A549 (cell line): Measurements from ENCODE around the gene KIAA1755. TPM values are rescaled to one million over a fixed set of nuclear protein-coding genes. Genes with fewer than 3 reads are reported as not detected.

Experiments used
- ATAC-seq, 2 experiments: fragments of 200-7000 bp in 1 of 2; fragments of >200 bp in 1 of 2; cut with Nextera tagmentation in 1 of 2; cut with Tn5 transposase in 1 of 2; 3 replicates each; pipeline versions ENCODE4 v1.8.0 to v1.9.1; 2018 to 2020; ENCODE audit warnings: mild to moderate bottlenecking in 1 of 2, moderate library complexity in 1 of 2
- CTCF ChIA-PET: fragments of 300-600 bp; sonication (Branson Sonifier 250); formaldehyde crosslinking; extraction: SDS; loops from one replicate; lab custom pipeline; 2021; ENCODE audit warnings: antibody characterized with exemption, inconsistent platforms; lab: Yijun Ruan, JAX
- POLR2A ChIA-PET: fragments of 350-600 bp; formaldehyde crosslinking; extraction: SDS; loops from one replicate; lab custom pipeline; 2021; ENCODE audit warnings: antibody characterized with exemption, inconsistent platforms; lab: Yijun Ruan, JAX
- DNase-seq, 2 experiments: peaks; one replicate each; pipeline versions ENCODE4 v3.0.0 to v3.0.0-alpha.2; 2011 to 2016; ENCODE audit warnings: low read depth in 1 of 2, low spot score in 1 of 2
- FAIRE-seq: peaks from 2 replicates; lab custom pipeline; 2011; peaks lifted over from hg19 to GRCh38; lab: Jason Lieb, UNC
- H3K27ac ChIP-seq, 2 experiments: fragments of >200 bp; sonication (Bioruptor Twin); formaldehyde crosslinking; 3 replicates each; pipeline ENCODE4 v1.5.1; 2016 to 2017
- H3K4me1 ChIP-seq: fragments of >200 bp; sonication (Bioruptor Twin); formaldehyde crosslinking; 3 replicates; pipeline ENCODE4 v1.6.1; 2016
- H3K4me2 ChIP-seq: fragments of >200 bp; sonication (Bioruptor Twin); formaldehyde crosslinking; 3 replicates; pipeline ENCODE4 v1.6.1; 2016
- H3K4me3 ChIP-seq: fragments of >200 bp; sonication (Bioruptor Twin); formaldehyde crosslinking; 3 replicates; pipeline ENCODE4 v1.5.1; 2016
- H3K9me3 ChIP-seq: fragments of >200 bp; sonication (Bioruptor Twin); formaldehyde crosslinking; 3 replicates; pipeline ENCODE4 v1.6.1; 2016
- CBX2 ChIP-seq: fragments of 200-600 bp; sonication (generic); IDR thresholded peaks from 2 replicates; pipeline ENCODE4 v1.6.1; 2016; ENCODE audit warnings: low read depth, mild to moderate bottlenecking, borderline replicate concordance
- CBX8 ChIP-seq: fragments of 200-600 bp; sonication (generic); IDR thresholded peaks from 2 replicates; pipeline ENCODE4 v1.6.1; 2016
- CEBPB ChIP-seq, 2 experiments: fragments of >200 bp in 1 of 2; sonication (Bioruptor Twin) in 1 of 2; formaldehyde crosslinking in 1 of 2; IDR thresholded peaks; 2 replicates each; pipeline ENCODE4 v1.6.1; 2012 to 2016
- CHD2 ChIP-seq: fragments of 150-350 bp; IDR thresholded peaks from 2 replicates; pipeline ENCODE4 v1.6.1; 2014; ENCODE audit warnings: low read length; ENCODE audit not compliant: partially characterized antibody
- CHD4 ChIP-seq: fragments of 200-600 bp; sonication (generic); IDR thresholded peaks from 2 replicates; pipeline ENCODE4 v1.6.1; 2016; ENCODE audit warnings: antibody characterized with exemption, mild to moderate bottlenecking, borderline replicate concordance
- ELK1 ChIP-seq: fragments of 150-350 bp; IDR thresholded peaks from 2 replicates; pipeline ENCODE4 v1.6.1; 2014; ENCODE audit warnings: low read depth, mild to moderate bottlenecking, low read length
- EP300 ChIP-seq, 2 experiments: fragments of >200 bp; sonication (Bioruptor Twin); formaldehyde crosslinking; IDR thresholded peaks; 2 replicates in 1 of 2; 3 replicates in 1 of 2; pipeline ENCODE4 v1.6.1; 2016 to 2017
- FOSB ChIP-seq: fragments of 250-450 bp; sonication (Bioruptor Pico); IDR thresholded peaks from 2 replicates; pipeline ENCODE4 v1.5.0; 2020; ENCODE audit warnings: mild to moderate bottlenecking, moderate library complexity
- FOXS1 ChIP-seq: fragments of 250-450 bp; sonication (Bioruptor Pico); IDR thresholded peaks from 2 replicates; pipeline ENCODE4 v1.5.0; 2020; ENCODE audit warnings: mild to moderate bottlenecking, moderate library complexity
- GATA3 ChIP-seq: IDR thresholded peaks from 2 replicates; pipeline ENCODE4 v1.6.1; 2012; ENCODE audit warnings: borderline replicate concordance
- HDAC2 ChIP-seq: fragments of 200-600 bp; sonication (generic); IDR thresholded peaks from 2 replicates; pipeline ENCODE4 v1.6.1; 2016
- HES2 ChIP-seq: fragments of >200 bp; sonication (Bioruptor Twin); formaldehyde crosslinking; IDR thresholded peaks from 2 replicates; pipeline ENCODE4 v1.6.1; 2016
- HMGXB4 ChIP-seq: fragments of 250-450 bp; sonication (Bioruptor Pico); IDR thresholded peaks from 2 replicates; pipeline ENCODE4 v1.5.0; 2021; ENCODE audit warnings: mild to moderate bottlenecking, moderate library complexity, borderline replicate concordance
- HOXA7 ChIP-seq: fragments of 250-450 bp; sonication (Bioruptor Pico); IDR thresholded peaks from 2 replicates; pipeline ENCODE4 v1.5.0; 2020; ENCODE audit warnings: mild to moderate bottlenecking, moderate library complexity
- HOXB13 ChIP-seq: fragments of 250-450 bp; sonication (Bioruptor Pico); IDR thresholded peaks from 2 replicates; pipeline ENCODE4 v1.5.0; 2020; ENCODE audit warnings: low read depth, mild to moderate bottlenecking, moderate library complexity
- HOXB5 ChIP-seq: fragments of 250-450 bp; sonication (Bioruptor Pico); IDR thresholded peaks from 2 replicates; pipeline ENCODE4 v1.5.0; 2020; ENCODE audit warnings: mild to moderate bottlenecking, moderate library complexity
- JUN ChIP-seq, 2 experiments: fragments of >200 bp; sonication (Bioruptor Twin); formaldehyde crosslinking; IDR thresholded peaks; 2 replicates in 1 of 2; 3 replicates in 1 of 2; pipeline ENCODE4 v1.6.1; 2016 to 2017
- JUNB ChIP-seq: fragments of >200 bp; sonication (Bioruptor Twin); formaldehyde crosslinking; IDR thresholded peaks from 2 replicates; pipeline ENCODE4 v1.6.1; 2016
- KDM1A ChIP-seq: fragments of 200-600 bp; sonication (generic); IDR thresholded peaks from 2 replicates; pipeline ENCODE4 v1.6.1; 2016; ENCODE audit warnings: low read depth, mild to moderate bottlenecking
- KDM5A ChIP-seq: fragments of 200-600 bp; sonication (generic); IDR thresholded peaks from 2 replicates; pipeline ENCODE4 v1.6.1; 2016; ENCODE audit warnings: antibody characterized with exemption, mild to moderate bottlenecking
- MAFK ChIP-seq: fragments of 450-650 bp; IDR thresholded peaks from 2 replicates; pipeline ENCODE4 v1.6.1; 2014; ENCODE audit not compliant: partially characterized antibody
- MYC ChIP-seq: IDR thresholded peaks from 2 replicates; pipeline ENCODE4 v1.6.1; 2012; ENCODE audit warnings: mild to moderate bottlenecking, inconsistent platforms, low read length, improper control_type of control experiment, borderline replicate concordance
- POLR2A ChIP-seq: IDR thresholded peaks from 2 replicates; pipeline ENCODE4 v1.6.1; 2012; ENCODE audit warnings: mild to moderate bottlenecking, low read length
- RAD21 ChIP-seq, 2 experiments: fragments of >200 bp in 1 of 2; sonication (Bioruptor Twin) in 1 of 2; formaldehyde crosslinking in 1 of 2; IDR thresholded peaks in 1 of 2; conservative IDR thresholded peaks in 1 of 2; 2 replicates in 1 of 2; 3 replicates in 1 of 2; pipeline ENCODE4 v1.6.1; 2012 to 2018; ENCODE audit warnings: inconsistent platforms in 1 of 2
- RARB ChIP-seq: fragments of 250-450 bp; sonication (Bioruptor Pico); IDR thresholded peaks from 2 replicates; pipeline ENCODE4 v1.8.0; 2021; ENCODE audit warnings: mild to moderate bottlenecking, moderate library complexity
- RCOR1 ChIP-seq: fragments of 150-350 bp; IDR thresholded peaks from 2 replicates; pipeline ENCODE4 v1.6.1; 2014; ENCODE audit warnings: antibody characterized with exemption, low read length, low read depth
- SMC3 ChIP-seq: fragments of >200 bp; sonication (Bioruptor Twin); formaldehyde crosslinking; IDR thresholded peaks from 3 replicates; pipeline ENCODE4 v1.6.1; 2018; ENCODE audit warnings: inconsistent platforms
- ZFP36 ChIP-seq: fragments of 450-650 bp; IDR thresholded peaks from 2 replicates; pipeline ENCODE4 v1.6.1; 2014; ENCODE audit warnings: borderline replicate concordance; ENCODE audit not compliant: partially characterized antibody
- ZNF302 ChIP-seq: fragments of 250-450 bp; sonication (Bioruptor Pico); IDR thresholded peaks from 2 replicates; pipeline ENCODE4 v1.9.0; 2021; ENCODE audit warnings: inconsistent platforms, mild to moderate bottlenecking, moderate library complexity
- WGBS: methylation state at CpG from one replicate; pipeline ENCODE4 v1.1.6; 2017; ENCODE audit errors: missing lambda C conversion rate; 5-methylcytosine and 5-hydroxymethylcytosine counted together
- polyA plus RNA-seq, 4 experiments: library from polyadenylated mRNA; depleted of rRNA in 3 of 4; stranded (reverse); fragments of >200 nt; fragmentation: RNase III in 1 of 4; extraction: RNeasy Plus Mini Kit Qiagen cat#74134 plus additional on column Dnase treatment in 1 of 4; gene quantifications; 2 replicates in 3 of 4; 3 replicates in 1 of 4; pipeline ENCODE4 v1.2.3, GENCODE V29; 2011 to 2017

Gene KIAA1755
- polyA plus RNA-seq, 2 of the 4 experiments (the other 2 are of a cell fraction), result 0.04 to 0.21 TPM

GRCh38 chr20:38169636-38170193, 90.8 kb downstream of the KIAA1755 start (continued):
- no peak for TF ChIP-seq ELK1

GRCh38 chr20:38168791-38169589, 91.5 kb downstream of the KIAA1755 start:
- Histone ChIP-seq H3K4me3 (no peak overlapping the region), H3K9me3 (no peaks in the 10 kb centered on the region)
- TF ChIP-seq HOXA7 (CRISPR knock-in tag) (0 out of 2 replicates have a peak, but pooled peaks have one; percentile 20), ZFP36 (peak; percentile 80), FOSB (CRISPR knock-in tag) (peak; percentile 57; the same call in 1 of the 2 replicates), HOXB13 (CRISPR knock-in tag) (peak; percentile 64), CBX8 (no peak), RCOR1 (no peak)
- TF ChIP-seq, all 56 proteins: peak for 4
- POLR2A ChIA-PET, result interaction anchor here (2.3 kb wide), 1 partner anchor 49 kb away, joined by 8 read pairs; no protein-coding TSS in a partner anchor
- ATAC-seq (no peak), DNase-seq (peak in 1 of 2 experiments; percentile 74), FAIRE-seq (no peak)
- H3K4me1 ChIP-seq, result peaks cover 89% of the 10 kb centered on the region
- 32% methylated on average over 6 of the region's 8 CpGs for WGBS
- peak overlapping the region; percentile 91 to 93 for H3K27ac ChIP-seq
- CTCF ChIA-PET, result interaction anchor here (0.7 to 32.6 kb wide), 10 partner anchors 11 to 604 kb away, joined by 3 to 818 read pairs (median 4); no protein-coding TSS in a partner anchor
- H3K4me2 ChIP-seq, result peak overlapping the region; percentile 62

GRCh38 chr20:38167851-38168760, 92.4 kb downstream of the KIAA1755 start:
- Histone ChIP-seq H3K4me1 (peaks cover 89% of the 10 kb centered on the region), H3K27ac (peak overlapping the region; percentile 91 to 93), H3K9me3 (no peaks in the 10 kb centered on the region), H3K4me2 (peak overlapping the region; percentile 62), H3K4me3 (no peak overlapping the region)
- ATAC-seq (peak; percentile 45 to 65), DNase-seq (peak; percentile 57 to 91), FAIRE-seq (no peak)
- 15% methylated on average over 7 of the region's 7 CpGs for WGBS
- ChIA-PET CTCF (interaction anchor here (0.6 to 32.6 kb wide), 15 partner anchors 12 to 604 kb away, joined by 3 to 818 read pairs (median 4); no protein-coding TSS in a partner anchor), POLR2A (interaction anchor here (0.9 to 2.3 kb wide), 2 partner anchors 8 to 50 kb away, joined by 3 to 8 read pairs; no protein-coding TSS in a partner anchor)
- TF ChIP-seq HMGXB4 (CRISPR knock-in tag), result no peak
- TF ChIP-seq CEBPB (IDR thresholded peaks at IDR 0.05), result peak; percentile 89 to 92
- TF ChIP-seq KDM1A, result 0 out of 2 replicates have a peak, but pooled peaks have one; percentile 35
- TF ChIP-seq HDAC2, result no peak
- TF ChIP-seq FOXS1, result no peak
- peak; percentile 83 to 97; a peak in 4 of 5 replicates for TF ChIP-seq JUN (IDR thresholded peaks at IDR 0.05)
- peak in 1 of 2 experiments; percentile 37; a peak in 1 of 5 replicates for TF ChIP-seq RAD21 (conservative IDR thresholded peaks at IDR 0.05 in 1 of 2, IDR thresholded peaks at IDR 0.05 in 1 of 2)
- peak; percentile 9 for TF ChIP-seq MAFK
- no peak for TF ChIP-seq CBX2
- TF ChIP-seq POLR2A, result no peak
- peak; percentile 33; the same call in 2 of the 3 replicates for TF ChIP-seq SMC3
- peak; percentile 52; the same call in 1 of the 2 replicates for TF ChIP-seq CHD4
- TF ChIP-seq KDM5A, result no peak
- no peak for TF ChIP-seq CHD2
- peak; percentile 74 for TF ChIP-seq HOXB5
- 0 out of 2 replicates have a peak, but pooled peaks have one; percentile 9 for TF ChIP-seq HES2
- peak; percentile 48 for TF ChIP-seq JUNB
- TF ChIP-seq MYC, result no peak
- peak; percentile 87 to 96; a peak in 4 of 5 replicates for TF ChIP-seq EP300 (IDR thresholded peaks at IDR 0.05)
- peak; percentile 84 for TF ChIP-seq GATA3
- no peak; the same call in 1 of the 2 replicates for TF ChIP-seq RARB (CRISPR knock-in tag)
- no peak for TF ChIP-seq FOSB (CRISPR knock-in tag)
- no peak for TF ChIP-seq ZNF302 (CRISPR knock-in tag)
